HG03342 (cell line): ENCODE data around the gene STEAP1B.
A peak's percentile ranks its signal among the peaks of the same experiment; 100 is the strongest.
"Not testable (repeated sequence)": the region's sequence is repeated elsewhere in the genome, so short reads cannot be mapped to it uniquely, and the experiment has no call there.

Source experiments
- ATAC-seq: cut with Tn5 transposase; IDR thresholded peaks from one replicate; pipeline ENCODE4 v1.9.1; 2021; ENCODE audit warnings: mild to moderate bottlenecking, moderate library complexity; ENCODE audit not compliant: unreplicated experiment

The STEAP1B gene

DNA sequence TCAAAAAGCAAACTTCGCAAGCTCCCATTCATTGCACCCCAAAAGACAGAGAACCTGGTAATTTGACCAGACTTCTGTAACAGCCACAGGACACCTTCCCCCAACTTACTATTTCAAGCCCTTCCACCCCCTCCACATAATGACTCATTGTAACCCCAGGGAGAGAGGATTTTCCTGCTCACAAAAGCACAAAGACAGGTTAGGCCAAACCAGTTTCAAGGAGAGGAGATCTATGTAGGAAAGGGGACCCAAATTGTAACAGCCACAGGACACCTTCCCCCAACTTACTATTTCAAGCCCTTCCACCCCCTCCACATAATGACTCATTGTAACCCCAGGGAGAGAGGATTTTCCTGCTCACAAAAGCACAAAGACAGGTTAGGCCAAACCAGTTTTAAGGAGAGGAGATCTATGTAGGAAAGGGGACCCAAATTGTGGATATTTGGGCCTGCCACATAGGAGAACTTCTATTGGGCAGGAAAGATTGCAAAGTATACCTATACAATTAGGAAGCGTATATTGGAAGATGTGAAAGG is 66.8 kb downstream of the STEAP1B start:
- not testable (repeated sequence) for ATAC-seq

GRCh38 chr7:22432203-22432718 is 67.7 kb downstream of the STEAP1B start:
- ATAC-seq, result no peak

- ATAC-seq, result no peak
Observed at GRCh38 chr7:22430457-22430856, 69.5 kb downstream of the STEAP1B start.

DNA sequence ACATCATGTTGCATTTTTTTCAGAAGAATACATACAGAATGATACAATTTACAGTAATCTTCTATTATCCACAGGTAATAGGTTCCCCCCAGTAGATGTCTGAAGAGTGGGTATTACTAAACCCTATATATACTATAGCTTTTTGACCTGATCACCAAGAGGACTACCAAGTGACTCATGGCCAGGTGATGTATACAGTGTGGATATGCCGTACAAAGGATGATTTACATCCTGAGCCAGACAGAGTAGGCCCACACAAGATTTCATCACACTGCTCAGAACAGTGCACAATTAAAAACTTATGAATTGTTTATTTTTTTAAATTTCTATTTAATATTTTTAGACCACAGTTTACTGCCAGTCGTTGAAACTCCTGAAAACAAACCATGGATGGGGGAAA is 70.6 kb downstream of the STEAP1B start:
- ATAC-seq, result no peak

DNA sequence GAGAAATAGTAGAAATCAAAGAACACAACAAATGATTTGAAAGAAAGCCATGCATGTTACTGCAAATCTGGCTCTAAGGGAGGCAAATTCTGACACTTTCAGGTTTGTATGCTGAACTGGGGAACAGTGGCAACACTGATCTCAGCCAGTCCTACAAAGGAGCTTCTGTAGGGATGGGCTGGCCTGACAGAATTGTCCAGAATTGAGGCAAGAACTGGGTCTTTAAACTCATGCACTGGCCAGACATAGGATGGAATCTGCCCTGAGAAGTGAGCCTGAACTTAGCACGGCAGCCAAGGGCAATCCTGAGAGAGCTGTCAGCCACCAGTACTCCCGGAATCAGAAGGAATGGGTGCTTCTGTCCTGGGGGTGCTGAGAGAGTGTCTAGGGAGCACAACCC is 72.1 kb downstream of the STEAP1B start:
- ATAC-seq, result no peak

DNA sequence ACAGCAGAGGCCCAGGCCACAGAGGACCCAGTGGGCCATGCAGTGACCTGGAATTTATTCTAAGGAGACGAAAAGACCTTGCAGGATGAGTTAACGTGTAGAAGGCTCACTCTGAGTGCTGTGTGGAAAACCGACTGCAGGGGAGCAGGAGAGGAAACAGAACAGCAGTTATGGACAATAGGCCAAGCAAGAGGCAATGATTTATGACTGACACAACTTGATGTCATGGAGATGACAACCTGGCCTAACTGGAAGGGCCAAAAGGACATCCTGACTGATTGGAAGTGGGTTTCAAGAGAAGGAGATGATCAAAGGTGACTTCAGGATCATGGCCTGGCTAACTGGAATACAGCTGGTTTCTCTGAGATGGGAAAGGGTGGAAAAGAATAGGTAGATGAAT is 72.9 kb downstream of the STEAP1B start:
- no peak for ATAC-seq

DNA sequence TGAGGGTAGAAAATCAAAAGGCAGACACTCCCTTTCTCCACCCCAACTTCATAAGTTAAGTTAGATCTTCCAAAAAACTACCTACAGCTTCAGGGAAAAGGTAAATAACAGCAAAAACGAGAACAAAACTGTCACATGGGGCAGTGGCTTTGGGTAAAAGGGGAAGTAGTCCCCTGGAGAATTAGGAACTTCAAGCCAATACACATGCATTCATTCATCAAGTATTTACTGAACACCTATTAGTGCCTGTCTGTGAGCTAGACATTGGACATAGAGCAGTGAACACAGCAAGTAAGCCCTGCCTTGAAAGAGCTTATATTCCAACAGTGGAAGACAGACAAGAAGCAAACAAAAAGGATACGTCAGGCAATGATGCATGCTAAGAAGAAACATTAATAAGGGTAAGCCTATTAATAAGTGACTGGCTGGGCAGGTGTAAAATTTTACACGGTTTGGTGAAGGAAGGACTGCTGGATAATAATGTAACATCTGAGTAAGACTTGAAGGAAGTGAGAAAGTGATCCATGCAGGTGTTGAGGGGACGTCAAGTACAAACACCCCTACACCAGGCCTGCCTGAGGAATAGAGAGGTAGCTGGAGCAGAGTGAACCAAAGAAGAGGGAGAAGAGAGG is 73.4 kb downstream of the STEAP1B start:
- ATAC-seq, result peak; percentile 82

GRCh38 chr7:22425361-22425760 is 74.6 kb downstream of the STEAP1B start:
- no peak for ATAC-seq

DNA sequence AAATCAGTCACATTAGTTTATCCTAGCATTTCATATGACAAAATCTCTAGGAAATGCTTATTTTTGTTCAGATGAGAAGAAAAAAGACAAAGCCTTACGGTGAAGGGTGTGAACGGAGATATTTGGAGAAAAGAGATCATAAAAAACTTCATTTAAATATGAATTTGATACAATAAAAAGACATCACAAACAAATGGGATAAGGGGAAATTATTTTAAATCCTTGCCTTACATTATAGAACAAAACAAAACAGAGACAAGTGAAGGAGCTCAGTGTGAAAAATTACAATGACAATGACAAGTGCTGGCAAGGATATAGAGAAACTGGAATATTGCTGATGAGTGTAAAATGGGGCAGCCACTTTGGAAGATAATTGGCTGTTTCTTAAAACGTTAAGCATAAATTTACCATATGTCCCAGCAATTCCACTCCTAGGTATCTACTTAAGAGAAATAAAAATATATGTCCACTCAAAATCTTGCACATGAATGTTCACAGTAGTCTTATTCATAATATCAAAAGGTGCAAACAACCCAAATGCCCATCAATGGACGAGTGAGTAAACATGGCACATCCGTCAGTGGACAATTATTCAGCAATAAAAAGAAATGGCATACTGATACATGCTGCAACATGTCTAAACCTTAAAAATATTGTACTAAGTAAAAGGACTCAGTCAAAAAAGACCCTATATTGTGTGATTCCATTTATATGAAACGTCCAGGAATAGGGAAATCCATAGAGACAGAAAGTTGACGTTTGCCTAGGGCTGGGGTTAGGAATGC is 77.0 kb downstream of the STEAP1B start:
- ATAC-seq, result no peak

- ATAC-seq, result no peak
Observed at GRCh38 chr7:22420973-22421635, 78.9 kb downstream of the STEAP1B start.

DNA sequence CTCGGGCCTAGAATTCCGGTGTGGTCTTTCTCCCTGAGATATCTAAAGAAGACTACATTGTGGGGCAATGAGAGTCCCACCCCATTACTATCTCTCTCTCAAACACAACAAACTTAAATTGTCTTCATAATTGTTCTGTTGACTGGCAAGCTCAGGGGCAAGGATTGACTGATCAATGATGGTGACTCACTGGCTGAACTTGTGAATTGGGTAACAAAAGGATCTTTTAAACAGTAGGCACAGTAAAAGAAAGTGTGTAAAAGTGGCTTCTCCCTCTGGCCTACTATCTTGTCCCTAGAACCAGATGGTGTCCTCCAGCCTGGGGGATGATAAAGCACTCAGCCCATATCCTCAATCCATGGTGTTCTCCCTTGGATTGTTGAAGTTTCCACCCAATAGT is 80.0 kb downstream of the STEAP1B start:
- no peak for ATAC-seq

GRCh38 chr7:22419488-22419887 is 80.5 kb downstream of the STEAP1B start:
- no peak for ATAC-seq

DNA sequence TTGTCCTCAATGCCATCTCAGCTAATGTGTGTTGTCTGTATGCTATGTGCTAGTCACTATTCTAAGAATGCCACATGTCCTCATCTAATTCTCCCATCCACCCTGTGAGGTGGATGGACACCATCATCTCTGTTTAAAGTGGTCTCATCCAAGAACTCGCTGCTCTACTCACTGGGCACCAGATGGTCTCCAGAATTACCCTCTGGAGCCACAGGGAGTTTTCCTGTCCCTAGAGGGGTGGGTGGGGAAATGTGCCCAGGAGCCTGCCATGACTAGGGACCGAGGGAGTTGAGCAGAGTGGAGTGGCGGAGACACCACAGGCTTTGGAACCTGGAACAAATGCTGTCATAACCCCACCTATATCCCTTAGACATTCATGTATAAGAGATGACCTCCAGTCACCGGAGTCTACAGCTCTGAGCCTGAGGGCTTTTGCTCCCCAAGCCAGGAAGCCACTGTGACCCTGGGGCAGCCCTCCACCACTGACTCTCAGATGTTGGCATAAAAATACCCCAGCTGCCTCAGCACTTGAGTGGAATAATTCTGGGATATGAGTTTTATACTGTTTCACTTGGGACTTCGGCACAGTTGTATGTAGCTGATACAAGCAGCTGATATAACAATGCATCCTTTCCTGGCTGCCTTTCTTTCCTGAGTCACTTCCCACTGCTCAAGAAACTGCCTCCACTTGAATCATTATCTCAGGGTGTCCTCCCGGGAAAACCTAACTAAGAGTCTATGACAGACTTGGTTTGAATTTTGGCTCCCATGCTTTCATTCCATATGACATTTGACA is 81.5 kb downstream of the STEAP1B start:
- no peak for ATAC-seq

DNA sequence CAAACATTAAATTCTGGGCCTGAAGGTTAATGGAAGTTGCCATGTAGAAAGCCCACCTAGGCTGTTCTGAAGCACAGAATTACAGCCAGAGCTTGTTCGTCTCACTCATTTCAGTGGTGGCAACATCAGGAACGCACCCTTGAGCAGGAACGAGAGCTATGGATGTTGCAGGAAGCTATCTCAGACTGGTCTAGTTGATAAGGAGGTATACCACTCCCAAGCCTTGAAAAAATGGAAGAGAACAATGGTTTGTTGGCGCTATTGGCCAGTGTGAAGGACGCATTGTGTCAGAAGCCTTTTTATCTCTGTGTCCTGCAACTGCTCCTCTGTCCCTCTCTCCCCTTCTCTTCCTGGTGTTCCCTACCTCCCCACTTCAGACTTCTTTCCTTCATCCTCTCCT is 82.1 kb downstream of the STEAP1B start:
- no peak for ATAC-seq

GRCh38 chr7:22417349-22417748 is 82.6 kb downstream of the STEAP1B start:
- ATAC-seq, result no peak

- no peak for ATAC-seq
Observed at GRCh38 chr7:22414424-22414823, 85.6 kb downstream of the STEAP1B start.

DNA sequence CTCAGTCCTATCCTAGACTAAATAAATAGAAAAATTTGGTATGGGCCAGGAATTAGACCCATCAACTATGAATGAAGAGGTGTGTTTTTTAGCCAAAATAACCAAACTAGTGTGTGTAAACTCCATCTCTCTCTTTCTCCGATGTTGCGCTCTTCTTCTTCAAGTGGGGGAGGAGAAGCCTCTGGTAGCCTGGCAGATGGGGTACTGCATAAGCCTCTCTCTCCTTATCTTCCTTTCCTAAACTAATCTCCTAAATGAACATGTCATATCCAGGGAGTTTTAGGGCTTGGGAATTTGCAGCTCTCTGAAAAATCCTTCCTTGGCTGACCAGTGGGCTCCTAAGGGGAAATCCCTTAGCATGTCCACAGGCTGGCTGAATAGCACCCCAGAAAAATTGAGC is 86.8 kb downstream of the STEAP1B start:
- ATAC-seq, result no peak

GRCh38 chr7:22411977-22412693 is 87.9 kb downstream of the STEAP1B start:
- no peak for ATAC-seq

- no peak for ATAC-seq
Observed at GRCh38 chr7:22406715-22407114, 93.3 kb downstream of the STEAP1B start.

- ATAC-seq, result no peak
Observed at GRCh38 chr7:22404421-22405023, 95.5 kb downstream of the STEAP1B start.
